Upper lobe of left lung (tissue), 4 donors: ENCODE measurements around the gene CUX1.

Source experiments
- POLR2A ChIP-seq, 4 donors: fragments of 450-650 bp; IDR thresholded peaks; one replicate each; pipeline ENCODE4 v1.5.1; 2016 to 2017; ENCODE audit warnings: antibody characterized with exemption in 4 of 4, mild to moderate bottlenecking in 2 of 4
- POLR2AphosphoS5 ChIP-seq, 2 donors: sonication (generic); formaldehyde crosslinking; IDR thresholded peaks; one replicate each; pipeline ENCODE4 v1.5.1; 2017; ENCODE audit warnings: antibody characterized with exemption in 2 of 2
- TF ChIP-seq, protein P1 (sequence below), 6 experiments: fragments of 450-650 bp in 4 of 6; fragments of 200-600 bp in 2 of 6; sonication (generic) in 2 of 6; IDR thresholded peaks; one replicate each; pipeline ENCODE4 v1.5.1; 2016 to 2019; ENCODE audit warnings: antibody characterized with exemption in 6 of 6

- TF ChIP-seq, protein P1, sequence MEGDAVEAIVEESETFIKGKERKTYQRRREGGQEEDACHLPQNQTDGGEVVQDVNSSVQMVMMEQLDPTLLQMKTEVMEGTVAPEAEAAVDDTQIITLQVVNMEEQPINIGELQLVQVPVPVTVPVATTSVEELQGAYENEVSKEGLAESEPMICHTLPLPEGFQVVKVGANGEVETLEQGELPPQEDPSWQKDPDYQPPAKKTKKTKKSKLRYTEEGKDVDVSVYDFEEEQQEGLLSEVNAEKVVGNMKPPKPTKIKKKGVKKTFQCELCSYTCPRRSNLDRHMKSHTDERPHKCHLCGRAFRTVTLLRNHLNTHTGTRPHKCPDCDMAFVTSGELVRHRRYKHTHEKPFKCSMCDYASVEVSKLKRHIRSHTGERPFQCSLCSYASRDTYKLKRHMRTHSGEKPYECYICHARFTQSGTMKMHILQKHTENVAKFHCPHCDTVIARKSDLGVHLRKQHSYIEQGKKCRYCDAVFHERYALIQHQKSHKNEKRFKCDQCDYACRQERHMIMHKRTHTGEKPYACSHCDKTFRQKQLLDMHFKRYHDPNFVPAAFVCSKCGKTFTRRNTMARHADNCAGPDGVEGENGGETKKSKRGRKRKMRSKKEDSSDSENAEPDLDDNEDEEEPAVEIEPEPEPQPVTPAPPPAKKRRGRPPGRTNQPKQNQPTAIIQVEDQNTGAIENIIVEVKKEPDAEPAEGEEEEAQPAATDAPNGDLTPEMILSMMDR (IDR thresholded peaks at IDR 0.05), result no peak
- TF ChIP-seq POLR2AphosphoS5 (IDR thresholded peaks at IDR 0.05), result no peak
- no peak for TF ChIP-seq POLR2A (IDR thresholded peaks at IDR 0.05)
These were observed 84.5 kb downstream of the CUX1 start for GRCh38 chr7:101901661-101902491.
